Ascending aorta (tissue), 2 donors: Measurements from ENCODE around the gene CASP14. TPM values are rescaled to one million over a fixed set of nuclear protein-coding genes. Genes with fewer than 3 reads are reported as not detected.

Experiments used
- DNase-seq, 2 donors: peaks; one replicate each; pipeline ENCODE4 v3.0.0-alpha.2; 2019; ENCODE audit warnings: low spot score in 2 of 2
- H3K27ac ChIP-seq, 2 donors: fragments of 200-600 bp; sonication (generic); one replicate each; pipeline ENCODE4 v1.5.1; 2016 to 2017; ENCODE audit warnings: mild to moderate bottlenecking in 1 of 2
- H3K27me3 ChIP-seq: fragments of 200-600 bp; sonication (generic); one replicate; pipeline ENCODE4 v1.5.1; 2017
- H3K36me3 ChIP-seq, 2 donors: fragments of 200-600 bp; sonication (generic); one replicate each; pipeline ENCODE4 v1.5.1; 2016
- H3K4me1 ChIP-seq, 2 donors: fragments of 200-600 bp; sonication (generic); one replicate each; pipeline ENCODE4 v1.5.1; 2016 to 2017; ENCODE audit warnings: mild to moderate bottlenecking in 1 of 2
- H3K4me3 ChIP-seq, 2 donors: fragments of 200-600 bp; sonication (generic); one replicate each; pipeline ENCODE4 v1.5.1; 2016 to 2017; ENCODE audit warnings: mild to moderate bottlenecking in 1 of 2
- H3K9me3 ChIP-seq, 2 donors: fragments of 200-600 bp; sonication (generic); one replicate each; pipeline ENCODE4 v1.5.1; 2016
- intact Hi-C: fragments of 100-400 bp; cut with DNase I; formaldehyde crosslinking; loops from one replicate; pipeline ENCODE4 v1.15.1; 2023
- total RNA-seq: library from RNA; depleted of rRNA; stranded (reverse); fragments of >200 nt; gene quantifications from one replicate; pipeline ENCODE4 v1.1.0, GENCODE V29; 2016
- TF ChIP-seq, protein P1 (sequence below), 3 experiments: fragments of 200-600 bp in 2 of 3; fragments of 450-650 bp in 1 of 3; sonication (generic) in 2 of 3; IDR thresholded peaks; one replicate each; pipeline ENCODE4 v1.5.1; 2016 to 2019; ENCODE audit warnings: antibody characterized with exemption in 3 of 3, mild to moderate bottlenecking in 1 of 3, moderate library complexity in 1 of 3

Gene CASP14
- total RNA-seq, 1 donor from 2014 or later: not detected

DNA sequence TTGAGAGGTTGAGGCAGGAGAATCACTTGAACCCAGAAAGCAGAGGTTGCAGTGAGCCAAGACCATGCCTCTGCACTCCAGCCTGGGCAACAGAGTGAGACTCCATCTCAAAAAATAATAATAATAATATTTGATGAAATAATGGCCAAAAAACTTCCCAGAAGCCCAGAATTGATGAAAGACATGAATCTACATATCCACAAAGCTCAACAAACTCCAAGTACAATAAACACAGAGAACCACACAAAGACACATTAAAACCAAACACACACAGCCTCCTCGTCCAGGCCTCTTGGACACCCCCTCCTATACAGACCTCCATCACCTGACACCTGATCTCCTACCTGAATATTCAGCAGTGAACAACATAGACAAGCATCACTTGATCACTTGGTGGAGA is 54.7 kb downstream of the CASP14 start:
- DNase-seq: no peak
- intact Hi-C loops: no loop called here
- H3K9me3 ChIP-seq: peaks cover 0 to 17% of the 10 kb centered on the region in 2 donors
- peaks cover 4 to 8% of the 10 kb centered on the region in 2 donors for H3K4me1 ChIP-seq
- H3K36me3 ChIP-seq: peaks cover 0 to 1% of the 10 kb centered on the region in 2 donors
- TF ChIP-seq, protein P1, sequence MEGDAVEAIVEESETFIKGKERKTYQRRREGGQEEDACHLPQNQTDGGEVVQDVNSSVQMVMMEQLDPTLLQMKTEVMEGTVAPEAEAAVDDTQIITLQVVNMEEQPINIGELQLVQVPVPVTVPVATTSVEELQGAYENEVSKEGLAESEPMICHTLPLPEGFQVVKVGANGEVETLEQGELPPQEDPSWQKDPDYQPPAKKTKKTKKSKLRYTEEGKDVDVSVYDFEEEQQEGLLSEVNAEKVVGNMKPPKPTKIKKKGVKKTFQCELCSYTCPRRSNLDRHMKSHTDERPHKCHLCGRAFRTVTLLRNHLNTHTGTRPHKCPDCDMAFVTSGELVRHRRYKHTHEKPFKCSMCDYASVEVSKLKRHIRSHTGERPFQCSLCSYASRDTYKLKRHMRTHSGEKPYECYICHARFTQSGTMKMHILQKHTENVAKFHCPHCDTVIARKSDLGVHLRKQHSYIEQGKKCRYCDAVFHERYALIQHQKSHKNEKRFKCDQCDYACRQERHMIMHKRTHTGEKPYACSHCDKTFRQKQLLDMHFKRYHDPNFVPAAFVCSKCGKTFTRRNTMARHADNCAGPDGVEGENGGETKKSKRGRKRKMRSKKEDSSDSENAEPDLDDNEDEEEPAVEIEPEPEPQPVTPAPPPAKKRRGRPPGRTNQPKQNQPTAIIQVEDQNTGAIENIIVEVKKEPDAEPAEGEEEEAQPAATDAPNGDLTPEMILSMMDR (IDR thresholded peaks at IDR 0.05): no peak
- H3K27ac ChIP-seq: no peak overlapping the region
- no peaks in the 10 kb centered on the region for H3K27me3 ChIP-seq
- no peak overlapping the region for H3K4me3 ChIP-seq

- Histone ChIP-seq H3K9me3 (peaks cover 0 to 17% of the 10 kb centered on the region in 2 donors), H3K4me3 (no peak overlapping the region), H3K27me3 (no peaks in the 10 kb centered on the region), H3K36me3 (peaks cover 1 to 5% of the 10 kb centered on the region in 2 donors), H3K4me1 (peaks cover 4 to 10% of the 10 kb centered on the region in 2 donors), H3K27ac (no peak overlapping the region)
- no peak for DNase-seq
- TF ChIP-seq, protein P1 (IDR thresholded peaks at IDR 0.05): no peak
- intact Hi-C loops: no loop called here
Observed at GRCh38 chr19:15104411-15104810, 55.1 kb downstream of the CASP14 start.

DNA sequence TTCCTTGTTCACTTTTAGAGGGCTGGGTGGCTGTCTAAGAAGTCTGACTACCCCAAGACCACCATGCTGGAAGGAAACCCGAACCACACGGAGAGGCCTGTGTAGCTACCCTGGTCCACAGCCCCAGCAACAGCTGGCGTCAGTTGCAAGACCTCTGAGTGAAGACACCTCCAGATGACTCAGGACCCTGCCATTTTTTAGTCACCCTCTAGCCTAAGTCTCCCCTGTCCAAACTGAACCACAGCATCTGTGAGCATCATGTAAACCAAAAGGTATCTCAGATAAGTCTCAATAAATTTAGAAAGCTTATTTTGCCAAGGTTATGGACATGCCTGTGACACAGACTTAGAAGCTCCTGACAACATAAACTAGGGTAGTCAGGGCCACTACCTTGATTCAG is 55.8 kb downstream of the CASP14 start:
- intact Hi-C loops: loop anchor here (5.0 kb wide), 4 partner anchors 227 to 732 kb away; partner anchors contain the start of gene BRD4
- H3K4me3 ChIP-seq: no peak overlapping the region
- H3K27ac ChIP-seq: no peak overlapping the region
- DNase-seq: no peak
- TF ChIP-seq, protein P1 (IDR thresholded peaks at IDR 0.05): no peak
- peaks cover 0 to 17% of the 10 kb centered on the region in 2 donors for H3K9me3 ChIP-seq
- peaks cover 8 to 12% of the 10 kb centered on the region in 2 donors for H3K36me3 ChIP-seq
- no peaks in the 10 kb centered on the region for H3K27me3 ChIP-seq
- peaks cover 4 to 10% of the 10 kb centered on the region in 2 donors for H3K4me1 ChIP-seq

DNA sequence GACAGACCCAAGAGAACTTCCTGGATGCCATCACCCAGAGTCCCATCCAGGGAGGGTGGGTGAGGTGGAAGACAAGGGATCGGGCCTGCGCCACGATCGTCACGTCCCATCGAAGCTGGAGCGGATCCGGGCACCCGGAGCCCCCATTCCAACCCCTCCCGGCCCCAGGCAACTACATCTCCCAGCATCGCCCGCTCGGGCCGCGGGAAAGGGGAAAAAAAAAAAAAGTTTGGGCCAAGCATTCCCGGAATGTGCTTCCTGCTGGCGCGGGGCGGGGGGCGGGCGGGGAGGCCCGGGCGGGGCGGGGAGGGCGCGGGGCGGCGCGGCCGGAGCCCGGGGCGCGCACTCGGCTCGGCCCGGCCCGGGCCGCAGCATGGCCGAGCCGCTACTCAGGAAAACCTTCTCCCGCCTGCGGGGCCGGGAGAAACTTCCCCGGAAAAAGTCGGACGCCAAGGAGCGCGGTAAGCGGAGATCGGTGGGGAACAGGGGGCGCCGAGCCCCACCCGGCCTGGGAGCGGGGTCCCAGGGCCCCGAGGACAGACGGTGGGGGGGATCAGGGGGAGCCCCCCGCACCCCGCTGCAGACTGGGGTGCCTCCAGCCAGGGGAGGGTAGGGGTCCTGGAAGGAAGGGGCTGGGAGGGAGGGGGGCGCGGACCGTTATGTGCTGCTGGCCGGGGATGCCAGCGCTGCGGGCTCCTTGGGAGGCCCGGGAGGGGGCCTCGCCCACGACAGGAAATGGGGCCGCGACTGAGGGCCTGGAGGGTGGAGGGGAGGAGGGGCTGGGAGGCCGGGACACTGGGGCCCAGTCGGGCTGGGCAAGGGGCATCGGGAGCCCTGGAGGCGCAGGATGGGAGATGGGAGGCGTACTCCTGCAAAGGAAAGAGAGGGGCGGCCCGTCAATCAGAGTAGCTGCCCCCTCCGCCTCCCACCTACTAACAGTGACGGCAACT is 58.1 kb downstream of the CASP14 start, which contains the start of gene SYDE1:
Gene SYDE1 (plus strand): TSS at position 341 of the 950 bp plus-strand sequence. CDS start 33 bp downstream, at position 374.
- TF ChIP-seq, protein P1 (IDR thresholded peaks at IDR 0.05): no peak
- no peaks in the 10 kb centered on the region for H3K27me3 ChIP-seq
- peak in 1 of 2 donors; percentile 78 for DNase-seq
- peak within 1 kb of the TSS; percentile 92 to 97 for H3K27ac ChIP-seq
- peak within 1 kb of the TSS; percentile 84 to 95 for H3K4me3 ChIP-seq
- intact Hi-C loops: loop anchor here (1.0 to 5.0 kb wide), 6 partner anchors 18 to 730 kb away; partner anchors contain the start of gene BRD4
- H3K36me3 ChIP-seq: peaks cover 27 to 35% of the 10 kb centered on the region in 2 donors
- H3K4me1 ChIP-seq: peaks cover 4 to 10% of the 10 kb centered on the region in 2 donors
- peaks cover 0 to 17% of the 10 kb centered on the region in 2 donors for H3K9me3 ChIP-seq

Other genes with a start within 250 kb of the CASP14 start
- gene OR7A5, start 214.3 kb upstream of the CASP14 start, total RNA-seq: not detected
- gene OR7C1, start 214.3 kb upstream of the CASP14 start, total RNA-seq: not detected
- not detected for gene OR7A10, start 200.6 kb upstream of the CASP14 start, total RNA-seq
- not detected for gene OR7A17, start 163.3 kb upstream of the CASP14 start, total RNA-seq
- gene OR7C2, start 108.0 kb upstream of the CASP14 start, total RNA-seq: not detected
- gene SLC1A6, start 69.6 kb upstream of the CASP14 start, total RNA-seq: not detected
- not detected for gene OR1I1, start 32.7 kb downstream of the CASP14 start, total RNA-seq
- 104 TPM for gene SYDE1, start 57.9 kb downstream of the CASP14 start, total RNA-seq
- gene NOTCH3, start 151.5 kb downstream of the CASP14 start, total RNA-seq: 524 TPM
- not detected for gene EPHX3, start 183.0 kb downstream of the CASP14 start, total RNA-seq